Sigmoid colon (tissue), 4 donors: Measurements from ENCODE around the gene SLC24A4.

ENCODE experiments used
- CTCF ChIP-seq, 4 experiments: fragments of 450-650 bp in 3 of 4; fragments of 200-600 bp in 1 of 4; IDR thresholded peaks; one replicate each; pipeline ENCODE4 v1.5.1; 2016 to 2019; ENCODE audit warnings: antibody characterized with exemption in 4 of 4, mild to moderate bottlenecking in 3 of 4, moderate library complexity in 2 of 4
- EP300 ChIP-seq, 4 donors: sonication (generic); formaldehyde crosslinking; IDR thresholded peaks; one replicate each; pipeline ENCODE4 v1.6.1; 2017; ENCODE audit warnings: antibody characterized with exemption in 4 of 4
- POLR2A ChIP-seq, 2 donors: fragments of 450-650 bp; IDR thresholded peaks; one replicate each; pipeline ENCODE4 v1.6.1; 2016; ENCODE audit warnings: antibody characterized with exemption in 2 of 2, mild to moderate bottlenecking in 2 of 2, moderate library complexity in 2 of 2
- POLR2AphosphoS5 ChIP-seq, 4 donors: sonication (generic); formaldehyde crosslinking; IDR thresholded peaks; one replicate each; pipeline ENCODE4 v1.6.1; 2017; ENCODE audit warnings: antibody characterized with exemption in 4 of 4

DNA sequence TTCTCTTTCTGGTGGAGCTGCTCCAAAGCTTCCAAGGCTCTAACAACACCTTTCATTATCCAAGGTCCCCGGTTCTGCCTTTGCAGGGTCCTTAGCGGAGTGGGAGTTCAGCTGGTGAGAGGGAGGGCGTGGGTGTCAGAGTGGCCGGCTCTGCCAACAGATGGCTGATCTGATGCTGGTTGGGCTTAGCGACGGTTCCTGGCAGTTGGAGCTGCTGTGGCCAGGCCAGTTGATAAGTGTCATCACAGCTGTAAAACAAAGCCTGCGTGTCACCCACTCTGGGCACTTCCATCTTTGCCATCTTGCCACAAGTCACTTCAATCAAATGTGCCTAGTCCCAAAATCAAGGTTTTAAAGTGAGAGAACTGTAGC, 226.9 kb downstream of the SLC24A4 start:
- TF ChIP-seq POLR2AphosphoS5 (IDR thresholded peaks at IDR 0.05) = peak in 2 of 4 donors; percentile 31 to 47
- TF ChIP-seq CTCF (IDR thresholded peaks at IDR 0.05) = no peak
- TF ChIP-seq POLR2A (IDR thresholded peaks at IDR 0.05) = no peak
- TF ChIP-seq EP300 (IDR thresholded peaks at IDR 0.05) = peak in 1 of 4 donors; percentile 17
